HG03139 (cell line): ENCODE results near the gene SIGLEC6.

Source experiments
- ATAC-seq: cut with Tn5 transposase; IDR thresholded peaks from one replicate; pipeline ENCODE4 v1.9.1; 2021; ENCODE audit not compliant: unreplicated experiment

SIGLEC6 gene

DNA sequence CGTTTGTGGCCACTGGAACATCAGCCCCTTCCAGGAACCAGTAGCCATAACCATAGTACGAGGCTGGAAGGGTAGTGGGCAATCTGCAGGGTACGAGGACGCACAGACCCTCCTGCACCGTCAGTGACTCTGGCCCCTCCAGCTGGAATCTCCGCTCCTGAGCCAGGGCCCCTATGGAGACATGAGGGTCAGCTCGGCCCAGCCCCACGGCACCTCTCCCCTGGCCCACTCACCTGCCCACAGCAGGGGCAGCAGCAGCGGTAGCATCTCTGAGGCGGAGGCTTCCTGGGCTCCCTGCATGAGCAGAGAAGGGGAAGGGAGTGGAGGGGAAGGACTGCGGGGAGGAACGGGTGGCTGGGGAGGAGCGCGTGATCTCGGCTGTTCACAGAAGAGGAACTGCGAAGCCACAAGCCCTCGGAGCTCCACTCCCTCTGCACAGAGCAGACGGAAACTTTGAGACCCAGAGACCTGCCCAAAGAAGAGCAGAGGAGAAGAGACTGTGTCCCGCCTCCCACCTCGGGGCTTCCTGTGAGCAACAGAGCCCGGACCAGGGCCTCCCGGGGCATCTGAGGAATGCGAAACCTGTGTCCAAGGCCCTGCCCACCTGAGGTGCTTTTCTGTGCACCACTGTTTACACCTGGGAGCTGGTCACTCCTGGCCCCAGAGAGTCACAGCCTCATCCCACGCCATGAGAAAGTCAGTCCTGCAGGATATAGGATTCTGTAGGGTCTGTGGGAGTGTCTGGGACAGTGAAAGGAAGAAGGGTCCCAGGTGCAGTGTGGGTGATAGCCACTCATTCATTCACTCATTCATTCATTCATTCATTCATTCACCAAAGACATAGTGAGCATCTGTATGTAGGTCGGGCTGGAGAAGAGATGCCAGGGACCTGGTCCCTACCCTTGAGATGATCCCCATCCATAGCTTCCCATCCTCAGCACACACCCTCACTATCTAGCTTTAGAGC is at the start of gene SIGLEC6:
Gene SIGLEC6 (minus strand): TSS at position 322 of the 967 bp plus-strand sequence. CDS start 22 bp downstream, at position 300.
- peak; percentile 56 for ATAC-seq

DNA sequence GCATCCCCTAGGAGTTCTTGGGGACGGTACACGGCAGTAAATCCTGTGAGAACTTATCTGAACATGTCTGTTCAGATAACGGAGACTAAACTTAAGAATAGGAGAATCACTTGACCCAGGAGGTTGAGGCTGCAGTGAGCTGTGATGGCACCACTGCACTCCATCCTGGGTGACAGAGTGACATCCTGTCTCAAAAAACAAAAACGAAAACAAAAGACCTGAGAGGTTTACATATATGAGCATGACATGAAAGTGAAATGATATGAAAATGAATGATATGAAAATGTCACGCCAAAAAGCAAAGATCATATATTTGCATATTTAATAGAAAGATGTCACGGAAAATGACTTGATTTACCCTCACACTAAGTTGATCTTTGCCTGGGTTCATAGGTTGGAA is 45.4 kb upstream of the SIGLEC6 start:
- no peak for ATAC-seq

DNA sequence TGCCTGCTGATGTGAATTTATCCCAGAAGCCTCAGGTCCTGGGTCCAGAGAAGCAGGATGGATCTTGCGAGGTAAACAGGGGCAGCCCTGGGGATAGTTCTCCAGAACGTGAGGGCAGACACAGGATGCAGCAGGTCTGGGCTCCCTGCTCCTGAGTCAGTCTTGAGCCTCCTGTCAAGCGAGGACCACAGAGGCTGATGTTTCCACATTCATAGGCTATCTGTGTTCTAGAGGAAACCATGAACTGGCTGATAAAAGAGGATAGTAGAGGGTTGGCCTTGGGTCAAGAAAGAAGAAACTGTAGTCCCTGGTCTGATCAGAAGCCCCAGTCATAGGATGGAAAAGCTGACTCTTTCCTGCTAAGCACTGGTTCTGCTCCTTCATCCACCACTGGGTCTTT is 41.9 kb upstream of the SIGLEC6 start:
- ATAC-seq = no peak

DNA sequence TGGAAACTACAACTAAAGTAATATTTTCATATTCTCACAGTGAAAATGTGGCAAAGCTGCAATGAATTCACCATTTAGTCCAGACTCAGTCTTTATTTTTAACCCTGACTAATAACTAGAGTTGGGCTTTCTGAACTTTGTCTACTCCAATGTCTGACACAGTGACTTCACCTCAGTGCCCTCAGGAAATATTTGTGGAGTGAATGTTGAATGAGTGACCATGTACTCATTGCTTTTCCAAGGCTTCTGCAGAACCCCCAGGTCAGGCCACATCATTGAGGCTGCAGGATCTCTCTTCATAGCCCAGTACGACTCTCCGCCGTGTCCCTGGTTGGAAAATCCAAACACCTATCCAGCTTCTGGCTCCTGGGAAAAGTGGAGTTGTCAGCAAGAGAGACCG is 41.4 kb upstream of the SIGLEC6 start:
- ATAC-seq = no peak

DNA sequence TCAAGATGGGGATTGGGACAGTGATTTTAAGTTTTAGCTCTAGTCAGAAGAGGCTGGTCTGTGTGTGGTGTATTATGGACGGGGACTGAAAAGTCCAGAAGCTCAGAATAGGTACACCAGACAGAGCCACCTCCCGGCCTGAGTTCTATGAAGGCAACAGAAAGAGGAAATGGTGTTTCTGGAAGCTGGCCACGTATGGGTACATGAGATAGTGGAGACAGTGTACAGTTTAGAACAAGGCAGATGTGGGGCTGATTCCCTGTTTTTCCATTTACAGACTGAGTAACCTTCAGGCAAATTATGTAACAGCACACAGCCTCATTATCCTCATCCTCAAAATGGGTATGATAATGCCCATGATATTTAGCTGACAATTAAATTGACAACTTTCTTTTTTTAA is 40.9 kb upstream of the SIGLEC6 start:
- ATAC-seq = no peak

DNA sequence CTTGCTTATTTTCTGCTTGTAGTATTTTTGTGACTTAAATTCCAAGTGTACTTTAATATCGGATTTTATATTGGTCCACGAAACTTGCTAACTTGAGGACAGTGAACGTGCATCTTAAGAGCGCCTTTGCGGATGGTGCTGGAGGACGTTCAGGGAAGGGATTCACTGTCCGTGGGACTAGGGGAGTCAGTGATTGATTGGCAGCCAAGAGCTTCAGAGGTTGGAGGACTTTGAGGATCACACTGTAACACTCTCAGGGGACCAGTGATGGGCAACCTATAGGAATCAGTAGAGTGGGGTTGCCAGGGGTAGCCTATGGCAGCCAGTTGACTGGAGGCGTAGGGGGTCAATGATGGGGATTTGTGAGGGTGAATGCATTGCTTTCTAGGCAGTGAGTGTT is 40.1 kb upstream of the SIGLEC6 start:
- ATAC-seq = no peak

DNA sequence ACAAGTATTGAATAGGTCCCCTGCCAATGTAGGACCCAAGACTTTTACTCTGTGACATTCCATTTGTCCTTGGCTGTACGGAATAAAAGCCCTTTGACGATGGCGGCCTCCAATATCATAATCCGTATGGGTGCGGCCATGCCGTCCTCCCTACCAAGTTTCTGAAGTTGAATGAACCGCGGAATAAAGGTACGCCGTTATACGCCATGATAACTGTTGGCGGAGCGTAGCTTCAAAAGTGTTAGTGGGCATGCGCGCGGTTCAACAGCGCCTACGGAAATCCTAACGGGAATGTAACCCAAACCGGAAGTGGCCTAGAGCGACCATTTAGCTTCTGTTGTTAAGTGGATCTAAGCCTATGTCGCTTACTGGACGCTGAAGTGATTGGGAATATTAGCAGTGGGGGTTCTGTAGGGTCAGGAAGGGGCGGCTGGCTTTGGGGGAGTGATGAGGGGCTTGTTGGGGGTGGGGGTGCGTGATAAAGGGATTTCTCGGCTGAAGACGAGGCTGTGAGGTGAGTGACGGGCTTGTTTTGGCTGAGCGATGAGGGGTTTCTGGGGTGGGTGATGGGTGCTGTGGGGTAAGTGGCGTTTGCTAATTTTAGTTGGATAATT is 39.6 kb upstream of the SIGLEC6 start, which contains the start of gene ZNF175:
Gene ZNF175 (plus strand): TSS at position 322 of the 614 bp plus-strand sequence. CDS start 2,047 bp downstream, outside the sequence.
- peak; percentile 84 for ATAC-seq

DNA sequence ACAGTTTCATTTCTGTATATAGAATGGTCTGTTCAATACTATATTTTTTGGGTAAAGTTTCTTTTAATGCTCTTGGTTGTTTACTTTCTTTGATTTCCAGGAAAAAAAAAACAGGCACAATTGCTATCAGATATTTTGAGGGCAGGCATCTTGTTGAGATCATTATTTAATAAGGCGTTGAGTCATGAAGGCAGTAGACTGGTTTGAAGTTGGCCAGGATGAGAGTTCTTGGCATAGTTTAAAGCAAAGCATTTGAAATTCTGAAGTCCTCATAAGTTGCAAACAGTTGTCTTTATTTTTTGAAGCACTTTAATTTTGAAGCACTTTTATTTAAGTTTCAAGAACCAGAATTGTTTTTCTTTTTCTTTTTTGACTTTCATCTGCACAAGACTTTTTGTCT is 37.0 kb upstream of the SIGLEC6 start:
- no peak for ATAC-seq

DNA sequence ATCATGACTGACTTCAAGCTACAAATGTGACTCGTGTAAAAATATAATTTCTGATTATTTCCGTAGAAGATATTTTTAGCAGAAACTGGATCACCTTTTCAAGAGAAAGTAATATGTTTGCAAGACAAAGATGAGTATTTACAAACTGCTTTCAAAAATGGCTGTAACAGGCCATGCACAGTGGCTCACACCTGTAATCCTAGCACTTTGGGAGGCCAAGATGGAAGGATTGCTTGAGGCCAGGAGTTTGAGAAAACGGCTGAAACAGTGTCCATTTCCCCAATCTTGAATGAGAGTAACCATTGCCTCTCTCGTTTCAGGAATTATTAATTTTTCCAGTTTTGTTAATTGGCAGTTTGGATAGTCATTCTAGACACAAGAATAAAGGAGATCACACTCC is 36.1 kb upstream of the SIGLEC6 start:
- no peak for ATAC-seq

DNA sequence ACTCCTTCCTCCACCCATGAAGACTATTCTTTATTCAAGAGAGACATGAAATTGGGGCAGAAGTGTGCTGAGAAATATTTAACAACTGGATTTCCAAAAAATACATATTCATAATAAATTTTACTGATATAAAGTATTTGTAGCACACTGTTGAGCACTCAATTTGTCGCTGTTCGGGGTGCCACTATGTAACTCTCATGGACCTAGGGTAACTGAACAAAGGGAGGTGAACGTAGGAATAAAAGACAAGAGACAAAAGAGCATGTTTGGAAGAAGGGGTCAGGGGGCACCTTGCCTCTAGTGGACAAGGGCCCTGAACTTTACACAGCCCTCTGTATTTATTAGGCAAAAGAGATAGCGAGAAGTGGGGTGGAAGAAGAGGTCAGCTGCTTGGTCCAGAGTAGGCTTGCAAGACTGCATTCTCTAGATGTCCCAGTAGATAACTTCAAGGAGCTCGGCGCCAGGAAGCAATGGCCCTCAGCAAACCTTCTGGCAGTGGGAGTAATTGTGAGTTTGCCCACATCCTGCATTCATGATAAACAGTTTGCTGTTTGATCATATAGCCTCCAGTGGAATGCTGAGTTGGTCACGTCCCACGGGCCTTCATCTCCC is 35.1 kb upstream of the SIGLEC6 start:
- ATAC-seq = no peak

DNA sequence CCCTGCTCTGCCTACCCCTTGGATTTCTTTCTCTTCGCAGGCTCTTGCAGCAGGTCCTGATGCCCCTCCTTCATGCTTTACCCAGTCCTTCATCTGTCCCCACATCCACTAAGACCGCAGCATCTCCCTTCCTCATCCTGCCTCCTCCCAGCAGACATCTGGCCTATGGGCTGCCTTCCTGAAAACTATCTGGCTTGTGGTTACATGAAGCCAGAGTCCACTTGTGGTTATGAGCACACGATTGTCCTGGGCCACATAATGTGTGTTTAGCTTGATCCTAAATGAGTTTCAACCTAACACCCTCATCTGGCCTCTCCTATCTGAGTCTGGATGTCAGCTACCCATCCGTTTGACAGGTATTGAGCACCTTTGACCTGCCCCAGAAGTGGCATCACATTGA is 34.1 kb upstream of the SIGLEC6 start:
- ATAC-seq = no peak

DNA sequence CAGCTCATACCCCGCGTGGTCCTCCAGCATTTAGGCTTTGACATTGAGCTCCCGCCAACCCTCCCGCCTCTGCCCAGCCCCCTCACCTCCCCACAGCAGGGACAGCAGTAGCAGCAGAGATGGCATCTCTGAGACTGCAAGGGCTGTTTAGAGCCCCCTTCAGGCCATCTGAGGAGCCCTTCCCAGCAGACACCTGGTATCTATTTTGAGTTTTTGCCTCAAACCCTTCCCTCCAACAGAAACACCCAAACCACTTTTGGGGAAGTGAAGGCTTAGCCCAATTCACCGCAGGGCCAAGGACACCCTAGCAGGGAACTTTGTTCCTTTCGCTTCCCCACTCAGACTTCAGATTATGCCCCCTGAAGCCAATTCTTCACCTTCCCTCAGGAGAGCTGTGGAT is 33.3 kb upstream of the SIGLEC6 start:
- ATAC-seq = no peak

DNA sequence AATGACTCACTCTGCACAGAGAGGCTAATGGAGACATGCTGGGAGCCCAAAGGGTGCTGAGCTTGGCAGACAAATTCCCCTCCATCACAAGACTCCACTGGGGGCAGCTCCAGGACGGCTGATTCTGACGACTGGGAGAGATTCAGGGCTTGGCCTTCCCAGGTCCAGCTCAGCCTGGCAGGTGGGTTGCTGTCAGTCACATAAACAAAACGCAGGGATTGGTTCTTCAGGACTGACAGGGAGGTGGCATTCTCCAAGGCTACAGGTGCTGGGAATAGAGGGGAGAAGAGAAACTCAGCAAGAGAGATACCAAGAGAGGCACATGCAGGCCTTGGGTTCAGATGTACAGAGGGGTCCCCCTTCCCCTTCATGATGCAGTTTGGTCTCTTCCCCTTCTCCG is 28.9 kb upstream of the SIGLEC6 start:
- no peak for ATAC-seq

DNA sequence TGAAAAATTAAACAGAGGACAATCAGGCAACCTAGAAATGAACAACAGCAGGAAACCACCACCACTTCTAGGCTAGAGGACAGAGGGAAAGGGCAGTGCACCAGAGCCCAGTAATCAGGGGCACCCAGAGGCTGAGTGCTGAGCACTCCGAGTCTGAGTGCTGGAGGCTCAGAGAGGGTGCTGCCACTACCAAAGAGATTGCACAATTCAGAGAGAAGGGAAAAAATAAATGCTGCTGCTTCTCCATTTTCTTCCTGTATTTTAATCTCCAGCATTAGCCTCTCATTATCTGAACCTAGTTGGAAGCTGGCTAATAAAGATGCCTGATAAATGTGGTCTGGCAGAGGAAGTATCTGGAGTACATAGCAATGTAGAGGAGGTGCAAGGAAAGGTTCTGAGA is 27.8 kb upstream of the SIGLEC6 start:
- ATAC-seq = no peak

DNA sequence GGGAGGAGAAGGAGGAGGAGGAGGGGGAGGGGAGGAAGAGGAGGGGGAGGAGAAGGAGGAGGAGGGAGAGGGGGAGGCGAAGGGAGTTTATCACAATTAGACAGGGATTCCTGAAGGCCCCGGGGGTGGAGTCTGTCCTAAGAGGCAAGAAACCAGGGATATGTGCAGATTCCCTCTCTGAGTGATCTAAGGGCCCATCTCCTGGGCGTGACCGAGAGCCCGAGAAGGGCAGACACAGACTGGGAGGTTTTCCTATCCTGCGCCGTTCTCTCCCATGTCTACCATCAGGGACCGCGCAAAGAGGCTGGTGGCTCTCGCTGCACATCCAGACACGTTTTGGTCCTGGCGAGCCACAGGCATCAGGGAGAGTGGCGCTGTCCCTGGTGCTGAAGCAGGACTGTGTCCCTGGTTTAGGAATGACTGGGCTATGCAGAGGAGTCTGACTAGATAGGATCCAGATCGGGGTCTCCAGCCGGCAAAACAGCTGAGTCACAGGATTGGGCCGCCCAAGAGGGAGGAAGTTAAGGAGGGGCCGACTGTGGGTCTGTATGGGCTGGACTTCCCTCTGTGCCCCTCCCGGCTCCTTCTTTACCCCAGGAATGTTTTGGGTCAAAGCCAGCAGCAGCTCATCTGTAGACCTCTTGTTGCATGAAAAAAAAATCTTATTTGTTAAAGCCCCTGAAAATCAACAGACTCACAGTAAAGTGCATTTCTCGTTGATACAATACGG is 21.7 kb upstream of the SIGLEC6 start:
- ATAC-seq = no peak

DNA sequence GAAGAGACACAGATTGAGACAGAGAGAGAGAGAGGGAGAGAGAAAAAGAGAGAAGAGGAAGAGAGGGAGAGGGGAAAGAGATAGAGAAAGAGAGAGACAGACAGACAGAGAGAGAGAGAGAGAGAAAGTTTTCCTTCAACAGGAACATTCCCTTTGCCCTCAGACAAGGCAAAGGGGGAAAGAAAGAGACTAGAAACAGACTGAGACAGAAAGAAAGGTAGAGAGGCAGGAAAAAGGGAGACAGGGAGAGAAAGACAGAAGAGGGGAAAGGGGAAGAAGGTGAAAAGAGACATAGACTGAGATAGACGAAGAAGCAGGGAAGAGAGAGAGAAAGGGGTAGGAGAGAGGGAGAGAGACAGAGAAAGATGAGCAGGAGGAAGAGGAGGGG is 21.1 kb upstream of the SIGLEC6 start:
- no peak for ATAC-seq

DNA sequence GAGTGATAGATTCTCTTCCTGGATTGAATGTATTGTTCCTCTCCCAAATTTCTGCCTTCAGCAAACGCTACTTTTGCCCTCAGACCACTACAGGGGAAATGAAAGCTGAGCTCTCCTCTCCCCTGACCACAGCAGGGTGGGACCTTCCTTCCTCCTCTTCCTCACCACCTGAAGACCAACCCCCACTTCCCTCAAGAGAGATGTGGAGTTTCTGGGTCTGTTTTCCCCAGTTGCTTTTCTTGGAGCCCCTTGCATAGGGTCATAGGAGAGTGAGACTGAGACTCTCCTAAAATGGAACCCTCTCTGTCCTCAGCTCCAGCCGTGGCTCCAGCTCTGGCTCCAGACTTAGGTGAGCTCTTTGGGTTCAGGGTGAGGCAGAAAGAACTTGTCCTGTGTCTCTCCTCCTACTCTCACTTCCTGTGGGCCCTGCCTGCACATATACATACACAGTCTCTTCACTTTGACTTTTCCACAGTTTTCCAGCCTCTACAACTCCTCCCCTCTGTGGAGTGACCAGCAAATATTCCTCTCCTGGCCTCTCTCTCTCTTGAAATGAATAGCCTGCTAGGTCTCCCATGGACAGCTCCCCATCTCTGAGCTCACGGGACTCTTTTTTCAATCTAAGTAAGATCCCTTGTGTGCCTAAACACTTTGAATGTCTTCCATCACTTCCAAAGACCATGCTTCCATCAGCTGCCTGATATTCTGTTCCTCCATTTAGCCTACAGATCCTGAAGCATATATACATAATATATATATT is 20.4 kb upstream of the SIGLEC6 start:
- ATAC-seq = no peak

DNA sequence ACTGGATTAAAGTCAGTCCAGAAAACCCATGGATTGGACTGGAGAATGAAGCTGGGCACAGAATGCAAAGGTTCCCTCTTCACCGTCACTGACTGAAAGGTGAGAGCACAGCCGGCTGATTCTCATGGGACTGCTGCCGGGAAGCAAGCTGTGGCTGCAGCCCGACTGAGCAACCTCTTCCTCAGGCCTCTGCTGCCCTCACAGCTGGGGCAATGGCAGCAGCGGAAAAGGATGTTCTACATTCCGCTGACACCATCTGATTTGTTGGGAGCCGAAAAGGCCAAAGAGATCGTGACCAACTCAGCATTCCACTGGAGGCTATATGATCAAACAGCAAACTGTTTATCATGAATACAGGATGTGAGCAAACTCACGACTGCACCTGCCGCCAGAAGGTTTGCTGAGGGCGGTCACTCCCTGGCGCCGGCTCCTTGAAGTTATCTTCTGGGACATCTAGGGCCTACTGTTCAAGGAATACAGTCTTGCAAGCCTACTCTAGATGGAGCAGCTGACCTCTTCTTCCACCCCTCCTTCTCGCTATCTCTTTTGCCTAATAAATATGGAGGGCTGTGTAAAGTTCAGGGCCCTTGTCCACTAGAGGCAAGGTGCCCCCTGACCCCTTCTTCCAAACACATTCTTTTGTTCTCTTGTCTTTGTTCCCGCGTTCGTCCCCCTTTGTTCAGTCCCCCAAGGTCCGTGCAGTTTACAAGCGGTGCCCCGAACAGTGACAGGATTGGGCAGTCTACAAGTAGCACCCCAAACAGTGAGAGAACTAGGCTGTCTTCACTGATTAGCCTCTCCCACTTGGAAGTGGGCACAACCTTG is 19.6 kb upstream of the SIGLEC6 start:
- no peak for ATAC-seq

DNA sequence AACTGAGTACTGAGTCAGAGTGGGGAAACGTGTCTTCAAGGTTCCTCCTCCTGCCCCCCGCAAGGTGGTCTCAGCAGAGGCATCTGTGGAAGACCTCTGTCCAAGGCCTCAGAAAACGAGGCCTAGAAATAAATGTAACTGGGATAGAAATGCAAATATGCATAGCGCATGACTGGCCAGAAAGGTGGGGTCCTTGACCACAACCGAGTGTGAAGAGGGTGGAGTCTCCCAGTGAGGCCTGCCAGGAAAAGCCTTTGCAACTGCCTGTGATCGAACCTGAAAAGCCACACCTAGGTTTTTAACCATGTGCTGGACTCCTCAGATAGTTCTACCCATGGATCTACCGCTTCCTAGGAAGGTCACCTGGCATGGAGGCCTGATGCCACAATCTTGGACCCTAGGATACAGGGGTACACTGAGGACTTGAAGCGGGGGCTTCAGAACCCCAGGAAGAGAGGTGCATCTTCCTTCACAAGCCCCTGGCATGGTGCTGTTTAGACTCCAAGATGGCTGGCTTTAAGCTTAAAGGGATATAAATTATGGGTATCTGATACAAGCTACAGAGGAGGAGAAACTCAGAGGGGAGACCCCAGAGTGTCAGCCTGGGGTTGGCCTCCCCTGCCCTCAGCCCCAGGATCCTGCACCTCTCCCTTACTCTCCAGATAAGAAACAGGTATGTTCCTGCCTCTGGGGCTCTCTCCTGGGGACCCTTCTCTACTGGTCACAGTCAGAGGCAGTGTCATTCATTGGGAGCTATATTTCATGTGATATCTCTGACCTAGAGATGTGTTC is 18.3 kb upstream of the SIGLEC6 start:
- ATAC-seq = no peak
